Choroid plexus epithelial cell (primary cell): ENCODE data around the gene TNFRSF1A.

Experiments
- DNase-seq: peaks from one replicate; pipeline ENCODE4 v3.0.0-alpha.2; 2010; ENCODE audit warnings: low read depth
- H3K4me3 ChIP-seq: 2 replicates; pipeline ENCODE4 v1.5.1; 2011; ENCODE audit warnings: low read depth, mild to moderate bottlenecking, control low read depth, low read length, moderate library complexity
- CTCF ChIP-seq: conservative IDR thresholded peaks from 2 replicates; pipeline ENCODE4 v1.5.1; 2011; ENCODE audit warnings: low read depth, mild to moderate bottlenecking, control low read depth, inconsistent platforms, low read length, moderate library complexity

The TNFRSF1A gene

GRCh38 chr12:6335451-6336078 is 6.3 kb downstream of the TNFRSF1A start:
- H3K4me3 ChIP-seq, result peak overlapping the region; percentile 50
- peak; percentile 90 for DNase-seq
- TF ChIP-seq CTCF, result peak; percentile 72

GRCh38 chr12:6334940-6335450 is 6.9 kb downstream of the TNFRSF1A start:
- H3K4me3 ChIP-seq, result peak overlapping the region; percentile 50
- peak; percentile 57 for DNase-seq
- TF ChIP-seq CTCF, result no peak

- no peak for TF ChIP-seq CTCF
- no peak overlapping the region for H3K4me3 ChIP-seq
- DNase-seq, result no peak
Observed at GRCh38 chr12:6334359-6334758, 7.5 kb downstream of the TNFRSF1A start.

- peak overlapping the region; percentile 11 for H3K4me3 ChIP-seq
- no peak for TF ChIP-seq CTCF
- peak; percentile 84 for DNase-seq
Observed at GRCh38 chr12:6333566-6333965, 8.3 kb downstream of the TNFRSF1A start.

- H3K4me3 ChIP-seq, result no peak overlapping the region
- no peak for TF ChIP-seq CTCF
- no peak for DNase-seq
Observed at GRCh38 chr12:6333029-6333428, 8.8 kb downstream of the TNFRSF1A start.

GRCh38 chr12:6332459-6332858 is 9.4 kb downstream of the TNFRSF1A start:
- peak; percentile 85 for DNase-seq
- H3K4me3 ChIP-seq, result no peak overlapping the region
- TF ChIP-seq CTCF, result no peak
